Stimulated activated CD4-positive, alpha-beta T cell treated with anti-CD3 and anti-CD28 coated beads, Interleukin-4, amount 100 ng/mL, for 4 hours (primary cell): ENCODE results near the gene SUSD3.

Experiments
- DNase-seq, 2 experiments: peaks; one replicate each; pipeline ENCODE4 v3.0.0-alpha.2; 2020

SUSD3 gene

DNA sequence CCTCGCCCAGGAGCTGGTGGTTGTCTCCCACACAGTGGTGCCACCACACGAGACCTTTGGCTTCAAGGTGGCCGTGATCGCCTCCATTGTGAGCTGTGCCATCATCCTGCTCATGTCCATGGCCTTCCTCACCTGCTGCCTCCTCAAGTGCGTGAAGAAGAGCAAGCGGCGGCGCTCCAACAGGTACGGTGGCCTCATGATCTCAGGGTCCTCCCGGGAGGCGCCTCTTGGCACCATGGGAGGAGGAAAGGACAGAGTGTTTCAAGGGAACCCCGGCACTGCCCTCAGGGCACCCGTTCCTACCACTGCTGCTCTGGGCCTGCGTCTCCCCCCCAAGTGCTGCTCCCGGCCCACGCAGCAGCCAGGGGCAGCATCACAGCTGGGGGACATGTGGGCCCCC, 19.3 kb downstream of the SUSD3 start:
- DNase-seq, result no peak

DNA sequence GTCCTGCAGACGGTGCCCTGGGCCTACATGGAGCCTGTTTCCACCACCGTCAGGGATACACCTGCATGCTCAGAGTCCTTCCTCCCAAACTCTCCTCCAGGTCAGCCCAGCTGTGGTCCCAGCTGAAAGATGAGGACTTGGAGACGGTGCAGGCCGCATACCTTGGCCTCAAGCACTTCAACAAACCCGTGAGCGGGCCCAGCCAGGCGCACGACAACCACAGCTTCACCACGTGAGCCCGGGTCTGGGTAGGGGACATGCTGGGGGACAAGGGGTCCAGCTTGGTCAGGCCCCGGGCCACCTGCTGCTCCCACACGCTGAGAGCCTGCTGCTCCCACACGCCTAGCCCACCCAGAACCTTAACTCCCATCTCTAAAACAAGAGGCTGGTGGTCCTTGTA, 20.9 kb downstream of the SUSD3 start:
- DNase-seq, result no peak

DNA sequence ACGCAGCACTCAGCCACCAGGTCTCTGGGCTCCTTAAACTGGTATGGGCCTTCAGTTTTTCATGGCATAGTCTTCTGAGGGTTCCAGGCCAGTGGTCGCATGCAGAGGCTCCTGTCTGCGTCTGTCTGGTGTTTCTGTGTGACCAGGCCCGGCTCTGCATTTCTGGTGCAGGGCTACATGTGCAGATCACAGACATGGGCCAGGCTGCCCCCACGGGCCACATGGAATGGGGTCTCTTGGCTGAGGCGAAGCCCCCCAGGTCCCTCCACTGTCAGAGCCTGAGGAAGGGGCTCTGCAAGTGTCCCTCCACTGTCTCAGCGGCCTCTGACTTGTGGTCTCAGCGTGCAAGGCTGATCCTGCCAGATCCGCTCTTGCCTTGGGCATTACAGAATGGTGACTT, 21.9 kb downstream of the SUSD3 start:
- no peak for DNase-seq

DNA sequence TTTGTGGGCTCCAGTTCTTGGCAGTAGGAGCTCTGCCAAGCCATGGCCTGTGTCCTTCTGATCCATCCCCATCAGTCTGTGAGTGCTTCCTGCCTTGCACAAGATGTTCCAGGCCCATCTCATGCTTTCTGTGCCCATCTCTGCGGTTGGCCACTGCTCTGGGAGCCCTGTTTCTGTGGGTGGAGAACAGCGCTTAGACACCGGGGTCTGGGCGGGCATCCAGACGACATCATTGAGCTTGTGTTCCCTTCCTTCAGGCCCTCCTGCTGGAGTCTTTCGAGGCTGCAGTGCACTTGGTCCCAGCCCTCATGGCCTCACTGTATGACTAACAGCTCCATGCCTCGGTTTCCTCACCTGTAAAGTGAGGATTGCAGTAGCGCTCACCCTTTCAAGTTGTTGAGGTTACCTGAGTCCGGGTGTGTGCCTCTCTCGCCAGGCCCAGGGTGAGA, 22.6 kb downstream of the SUSD3 start:
- no peak for DNase-seq

DNA sequence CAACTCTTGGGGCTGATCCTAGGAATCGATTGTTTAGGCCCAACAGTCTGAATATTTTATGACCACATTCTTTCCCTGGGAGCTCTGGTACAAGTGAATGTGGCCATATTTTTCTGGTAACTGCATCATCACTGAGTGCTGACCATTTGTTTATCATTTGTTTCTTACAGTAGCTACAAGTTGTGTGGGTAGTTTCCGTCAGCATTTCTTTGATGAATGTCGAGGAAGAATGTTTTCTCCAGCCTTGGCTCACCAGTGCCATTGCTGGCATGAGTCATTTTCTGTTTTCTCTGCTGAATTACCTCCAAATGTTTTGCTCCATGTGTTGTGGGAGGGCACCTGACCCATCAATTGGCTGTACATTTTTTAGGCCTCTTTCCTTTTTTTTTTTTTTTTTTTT, 23.4 kb downstream of the SUSD3 start:
- no peak for DNase-seq

DNA sequence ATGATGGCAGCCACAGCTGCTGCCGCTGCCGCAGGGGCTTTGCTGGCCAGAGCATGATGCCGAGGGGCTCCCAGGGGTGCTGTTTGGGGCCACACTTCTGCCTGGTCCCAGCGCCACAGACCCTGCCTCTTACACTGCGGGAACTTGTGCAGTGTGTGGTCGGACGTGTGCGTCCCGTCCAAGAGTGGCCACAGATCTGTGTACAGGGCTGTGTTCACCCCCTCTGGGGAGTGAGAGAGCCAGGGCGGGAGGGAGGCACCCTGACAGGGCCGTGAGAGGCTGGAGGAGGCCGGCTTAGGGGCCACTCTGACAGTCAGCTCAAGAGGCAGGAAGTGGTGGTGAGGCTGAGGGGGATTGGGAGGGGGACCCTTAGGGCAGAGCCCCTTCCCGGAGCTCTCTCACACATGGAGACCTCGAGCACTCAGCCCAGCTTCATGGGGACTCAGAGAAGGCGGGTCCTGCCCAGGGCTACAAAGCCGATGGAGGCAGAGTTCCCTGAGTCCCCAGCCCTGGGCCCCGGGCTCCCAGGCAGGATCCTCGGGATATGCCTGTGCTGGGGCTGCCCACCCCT, 24.4 kb downstream of the SUSD3 start:
- DNase-seq, result no peak

DNA sequence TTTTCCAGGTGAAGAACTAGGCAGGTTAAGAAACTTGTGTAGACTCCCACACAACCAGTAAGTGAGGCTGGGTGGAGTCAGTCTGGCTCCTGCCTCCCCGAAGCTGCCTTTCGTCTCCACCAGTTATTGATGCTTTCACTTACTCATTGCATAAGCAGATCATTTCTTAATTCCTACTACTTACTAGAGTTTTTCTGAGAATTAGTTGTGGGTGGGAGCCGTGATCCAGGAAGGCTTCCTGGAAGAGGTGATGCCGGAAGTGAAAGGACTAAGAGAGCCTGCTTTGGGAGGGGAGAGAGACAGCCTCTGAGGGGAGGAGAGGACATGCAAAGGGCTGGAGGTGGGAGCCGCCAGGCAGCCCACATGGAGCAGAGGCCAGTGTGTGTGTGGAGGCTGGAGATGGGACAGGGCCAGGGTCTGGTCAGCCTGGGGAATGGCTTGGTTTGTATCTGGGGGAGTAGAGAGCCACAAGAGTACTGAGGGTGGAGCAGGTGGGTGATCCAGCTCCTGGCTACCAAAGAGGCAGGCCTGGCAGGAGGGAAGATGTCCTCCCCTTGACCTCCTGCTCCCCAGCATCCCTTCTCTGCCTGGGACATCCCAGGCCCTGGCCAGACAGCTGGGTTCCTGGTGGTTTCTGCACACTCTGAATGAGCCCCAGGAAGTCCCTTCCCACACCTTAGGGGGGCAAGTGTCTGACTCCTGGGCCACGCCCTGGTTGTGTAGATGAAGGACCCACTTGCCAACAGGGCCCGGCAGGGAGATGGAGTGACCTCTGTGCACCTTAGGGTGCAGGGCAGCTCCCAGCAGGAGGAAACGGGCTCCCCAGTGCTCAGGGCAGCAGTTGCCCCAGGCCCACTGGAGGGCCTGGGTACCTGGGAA, 25.3 kb downstream of the SUSD3 start:
- no peak for DNase-seq

DNA sequence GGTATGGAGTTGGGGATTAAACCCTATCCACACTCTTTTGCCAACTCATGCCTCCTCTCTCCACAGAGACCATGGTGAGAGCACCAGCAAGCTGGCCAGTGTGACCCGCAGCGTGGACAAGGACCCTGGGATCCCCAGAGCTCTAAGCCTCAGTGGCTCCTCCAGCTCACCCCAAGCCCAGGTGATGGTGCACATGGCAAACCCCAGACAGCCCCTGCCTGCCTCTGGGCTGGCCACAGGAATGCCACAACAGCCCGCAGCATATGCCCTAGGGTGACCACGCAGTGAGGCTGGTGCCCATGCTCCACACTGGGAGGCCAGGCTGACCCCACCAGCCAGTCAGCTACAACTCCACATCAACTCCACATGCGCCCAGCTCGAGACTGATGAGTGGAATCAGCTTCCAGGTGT, 26.0 kb downstream of the SUSD3 start:
- no peak for DNase-seq

DNA sequence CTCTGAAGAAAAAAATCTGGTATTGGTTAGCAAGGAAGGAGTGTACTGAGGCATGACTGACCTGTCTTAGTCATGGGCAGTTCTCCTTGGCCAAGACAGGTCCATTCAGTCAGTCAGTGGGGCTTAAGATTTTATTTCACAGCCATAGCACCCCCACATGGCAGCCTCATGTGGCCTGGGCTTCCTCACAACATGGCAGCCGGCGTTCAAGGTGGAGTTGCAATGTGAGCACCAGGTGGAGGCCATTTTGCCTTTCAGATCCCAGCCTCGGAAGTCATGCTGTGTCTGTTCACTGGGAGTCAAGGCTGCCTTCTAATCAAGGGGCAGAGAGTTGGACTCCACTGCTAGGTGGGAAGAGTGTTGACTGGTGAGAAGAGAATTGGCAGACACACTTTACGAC, 27.2 kb downstream of the SUSD3 start:
- DNase-seq, result no peak

DNA sequence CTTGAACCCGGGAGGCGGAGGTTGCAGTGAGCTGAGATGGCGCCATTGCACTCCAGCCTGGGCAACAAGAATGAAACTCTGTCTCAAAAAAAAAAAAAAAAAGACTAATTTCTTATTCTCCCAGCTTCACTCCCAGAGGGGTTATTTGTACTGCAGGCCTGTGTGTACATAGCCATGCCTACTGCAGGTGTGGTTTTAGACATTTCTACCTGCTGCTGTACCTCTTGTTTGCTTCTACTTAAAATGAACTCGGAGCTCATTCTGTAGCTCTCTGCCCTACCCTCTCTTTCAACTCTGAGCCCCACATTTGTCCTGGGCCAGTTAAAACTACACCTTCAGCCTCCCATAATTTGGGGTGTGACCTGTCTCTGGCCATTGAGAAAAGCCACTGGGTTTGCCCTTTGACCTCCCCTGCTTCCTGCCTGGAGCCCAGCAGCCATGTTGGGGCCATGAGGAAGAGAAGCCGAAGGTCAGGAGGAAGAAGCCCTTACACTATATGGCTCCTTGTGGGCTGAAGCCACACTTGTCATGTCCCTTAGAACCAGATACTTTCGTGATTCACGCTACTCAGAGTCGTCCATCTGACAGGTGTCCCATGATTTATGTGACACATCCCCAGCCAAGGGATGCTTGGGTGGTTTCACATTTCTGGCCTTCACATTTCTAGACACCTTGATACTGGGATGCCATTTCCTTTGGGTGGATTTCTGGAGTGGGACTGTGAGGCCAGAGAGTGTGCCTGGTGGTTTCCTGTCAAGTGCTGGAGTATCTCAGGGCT, 28.1 kb downstream of the SUSD3 start:
- DNase-seq, result no peak

DNA sequence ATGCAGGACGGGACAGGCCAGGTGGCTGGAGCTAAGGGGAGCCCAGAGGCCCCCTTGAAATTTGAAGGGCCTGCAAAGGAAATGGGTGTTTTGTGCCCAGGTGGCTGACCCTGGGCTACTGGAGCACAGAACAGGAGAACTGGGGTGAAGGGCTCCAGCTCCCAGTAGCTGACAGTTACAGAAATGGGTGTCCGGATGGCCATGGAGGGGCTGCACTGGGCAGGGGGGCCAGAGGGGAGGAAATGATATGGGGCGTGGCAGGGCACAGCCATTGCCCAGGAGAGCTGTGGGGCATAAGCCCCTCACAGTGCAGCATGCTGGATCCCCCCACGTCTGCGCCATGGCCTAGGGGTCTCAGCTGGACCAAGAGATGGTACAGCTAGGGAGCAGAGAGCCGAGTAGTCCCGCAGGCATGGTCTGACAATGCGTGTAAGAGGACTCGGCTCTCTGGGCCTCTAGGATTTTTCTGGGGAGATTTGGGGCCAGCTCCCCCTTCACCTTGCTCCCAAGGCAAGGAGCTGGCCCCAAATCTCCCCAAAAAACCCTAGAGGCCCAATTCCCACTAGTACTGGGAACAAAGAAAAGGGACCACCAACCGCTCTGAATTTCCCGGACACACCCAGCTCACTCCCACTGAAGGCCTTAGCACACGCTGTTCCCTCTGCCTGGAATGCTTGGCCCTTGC, 29.6 kb downstream of the SUSD3 start:
- no peak for DNase-seq

DNA sequence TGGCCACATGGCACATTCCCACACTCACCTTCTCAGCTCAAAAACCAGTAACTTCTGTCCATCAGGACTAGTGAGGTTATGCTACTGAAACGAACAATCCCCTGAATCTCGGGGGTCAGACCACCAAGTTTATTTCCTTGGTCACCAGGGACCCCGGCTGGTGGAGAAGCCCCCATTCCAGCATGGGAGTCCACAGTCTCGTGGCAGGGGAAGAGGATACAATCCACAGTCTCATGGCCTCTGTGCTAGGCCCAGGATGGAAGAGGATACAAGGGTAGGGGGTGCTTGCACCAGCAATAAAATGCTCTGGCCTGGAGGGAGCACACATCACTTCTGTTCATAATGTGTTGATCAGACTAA, 30.1 kb downstream of the SUSD3 start:
- DNase-seq, result no peak

DNA sequence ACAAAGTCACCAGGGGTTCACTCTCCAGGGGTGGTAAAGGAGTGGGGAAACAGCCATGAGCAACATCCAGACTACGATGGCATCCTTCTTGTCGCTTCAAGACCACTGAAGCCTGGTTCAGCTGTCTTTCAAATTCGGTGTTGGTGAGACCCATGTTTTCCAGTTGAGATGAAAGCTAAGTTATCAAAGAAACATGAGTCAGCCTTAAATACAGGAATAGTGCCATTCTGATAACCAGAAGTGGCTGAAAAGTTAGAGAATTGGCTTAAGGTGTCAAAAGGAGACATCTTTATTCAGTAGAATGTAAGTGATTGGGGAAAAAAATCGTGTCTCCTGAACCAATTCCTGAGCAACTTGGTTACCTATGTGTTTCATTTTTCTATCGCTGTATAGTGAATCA, 30.5 kb downstream of the SUSD3 start:
- DNase-seq, result no peak

DNA sequence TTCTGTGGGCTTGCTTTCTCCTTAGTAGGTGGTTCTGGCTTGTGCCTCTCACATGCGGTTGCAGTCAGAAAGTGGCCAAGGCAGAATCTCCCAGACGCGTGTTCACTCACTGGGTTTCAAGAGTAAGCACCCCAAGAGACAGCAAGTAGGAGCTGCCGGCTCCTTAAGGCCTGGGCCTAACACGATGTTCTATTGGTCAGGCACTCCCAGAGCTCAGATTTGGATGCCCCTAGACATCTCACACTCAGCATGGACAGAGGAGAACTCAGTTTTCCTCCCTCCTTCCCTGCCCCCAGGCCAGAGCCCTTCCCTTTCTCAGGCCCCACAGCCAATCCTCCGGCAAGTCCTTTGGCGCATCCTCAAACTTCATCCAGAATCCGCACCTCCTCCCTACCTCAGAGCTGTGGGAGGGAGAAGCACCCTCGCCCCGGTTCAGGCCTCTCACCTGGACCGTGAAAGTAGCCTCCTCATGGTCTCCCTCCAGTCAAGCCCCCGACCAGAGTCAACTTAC, 31.0 kb downstream of the SUSD3 start:
- DNase-seq, result no peak

DNA sequence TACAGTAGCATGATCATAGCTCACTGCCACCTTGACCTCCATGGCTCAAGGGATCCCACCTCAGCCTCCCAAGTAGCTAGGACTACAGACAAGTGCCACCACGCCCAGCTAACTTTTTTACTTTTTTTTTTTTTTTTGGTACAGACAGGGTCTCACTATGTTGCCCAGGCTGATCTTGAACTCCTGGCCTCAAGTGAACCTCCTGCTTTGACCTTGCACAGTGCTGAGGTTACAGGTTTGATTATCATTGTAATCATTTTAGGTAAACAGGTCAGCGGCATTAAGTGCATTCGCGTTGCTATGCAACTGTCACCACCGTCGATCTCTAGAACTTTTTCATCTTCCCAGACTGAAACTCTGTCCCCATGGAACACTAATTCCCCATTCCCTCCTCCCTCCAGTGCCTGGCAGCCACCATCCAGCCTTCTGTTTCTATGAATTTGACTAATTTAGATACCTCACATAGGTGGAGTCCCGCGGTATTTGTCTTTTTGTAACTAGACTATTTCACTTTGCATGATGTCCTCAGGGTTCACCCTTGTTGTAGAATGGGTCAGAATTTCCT, 31.7 kb downstream of the SUSD3 start:
- no peak for DNase-seq

DNA sequence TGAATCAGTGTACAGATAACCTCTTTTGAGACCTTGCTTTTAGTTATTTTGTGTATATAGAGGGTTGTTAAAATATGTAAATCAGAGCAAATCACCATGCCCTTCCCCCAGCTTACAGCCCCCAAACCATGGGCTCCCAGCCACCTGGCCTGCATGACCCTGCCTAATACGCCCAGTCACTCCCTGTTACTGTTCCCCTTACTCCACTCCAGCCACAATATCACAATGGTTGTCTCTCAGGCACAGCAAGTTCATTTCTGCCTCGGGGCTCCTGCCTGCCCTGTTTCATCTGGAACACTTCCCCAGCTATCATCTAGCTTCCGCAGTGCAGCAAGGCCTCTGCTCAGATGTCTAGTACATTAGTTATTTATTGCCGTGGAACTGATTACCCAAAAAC, 32.6 kb downstream of the SUSD3 start:
- no peak for DNase-seq

DNA sequence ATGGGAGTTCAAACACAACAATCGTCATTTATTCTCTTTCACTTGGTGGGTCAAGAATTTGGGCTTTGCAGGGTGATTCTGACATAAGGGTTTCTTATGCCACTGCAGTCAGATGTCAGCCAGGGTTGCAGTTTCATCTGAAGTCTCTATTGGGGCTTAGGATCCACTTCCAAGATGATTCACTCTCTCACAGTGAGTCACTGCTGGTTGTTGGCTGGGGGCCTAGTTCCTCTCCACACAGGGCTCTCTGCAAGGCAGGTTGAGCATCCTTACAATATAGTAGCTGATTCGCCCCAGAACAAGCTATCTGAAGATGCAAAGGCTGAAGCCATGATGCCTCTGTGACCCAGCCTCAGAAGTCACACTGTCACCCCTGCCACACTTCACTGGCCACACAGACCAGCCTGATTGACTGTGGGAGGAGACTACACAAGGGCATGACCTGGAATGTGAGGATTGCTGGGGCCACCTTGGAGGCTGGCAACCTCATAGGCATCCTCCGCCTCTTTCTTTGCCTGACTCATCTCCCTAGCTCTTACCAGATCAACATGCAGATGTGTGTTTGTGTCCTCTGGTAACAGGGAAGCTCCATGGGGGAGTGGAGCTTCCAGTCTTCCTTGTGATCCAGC, 33.1 kb downstream of the SUSD3 start:
- peak; percentile 49 to 70 for DNase-seq

DNA sequence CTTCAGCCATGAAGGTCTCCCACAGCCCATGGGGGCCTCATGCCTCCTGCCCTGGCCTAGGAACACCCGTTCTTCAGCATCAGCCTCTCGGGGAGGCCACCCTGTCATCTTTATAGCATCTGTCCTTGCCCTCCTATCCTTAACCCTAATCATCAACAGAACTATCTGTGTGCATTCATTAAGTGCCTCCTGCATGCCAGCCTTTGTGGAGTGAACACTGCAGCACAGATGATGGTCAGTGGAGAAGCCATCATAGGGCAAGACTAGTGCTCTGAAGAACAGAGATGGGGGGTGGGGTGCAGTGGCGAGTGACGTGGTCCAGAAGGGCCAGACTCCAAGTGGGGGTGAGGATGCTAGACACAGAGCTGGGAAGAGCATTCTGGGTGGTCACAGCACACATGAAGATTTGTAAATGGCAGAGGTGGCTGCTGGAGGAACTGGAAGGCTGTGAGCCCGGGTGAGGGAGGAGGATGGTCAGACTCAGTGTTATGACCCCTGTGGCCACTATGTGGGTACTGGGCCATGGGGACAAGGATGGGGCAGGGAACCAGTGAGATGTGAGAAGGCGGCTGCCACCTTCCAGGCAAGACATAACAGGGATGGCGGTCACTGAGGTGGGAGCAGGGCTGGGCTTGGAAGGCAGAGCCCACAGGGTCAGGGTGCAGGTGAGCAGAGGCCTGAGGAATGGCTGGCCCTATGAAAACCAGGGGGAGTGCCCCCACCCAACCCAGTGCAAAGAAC, 33.9 kb downstream of the SUSD3 start:
- DNase-seq, result no peak

DNA sequence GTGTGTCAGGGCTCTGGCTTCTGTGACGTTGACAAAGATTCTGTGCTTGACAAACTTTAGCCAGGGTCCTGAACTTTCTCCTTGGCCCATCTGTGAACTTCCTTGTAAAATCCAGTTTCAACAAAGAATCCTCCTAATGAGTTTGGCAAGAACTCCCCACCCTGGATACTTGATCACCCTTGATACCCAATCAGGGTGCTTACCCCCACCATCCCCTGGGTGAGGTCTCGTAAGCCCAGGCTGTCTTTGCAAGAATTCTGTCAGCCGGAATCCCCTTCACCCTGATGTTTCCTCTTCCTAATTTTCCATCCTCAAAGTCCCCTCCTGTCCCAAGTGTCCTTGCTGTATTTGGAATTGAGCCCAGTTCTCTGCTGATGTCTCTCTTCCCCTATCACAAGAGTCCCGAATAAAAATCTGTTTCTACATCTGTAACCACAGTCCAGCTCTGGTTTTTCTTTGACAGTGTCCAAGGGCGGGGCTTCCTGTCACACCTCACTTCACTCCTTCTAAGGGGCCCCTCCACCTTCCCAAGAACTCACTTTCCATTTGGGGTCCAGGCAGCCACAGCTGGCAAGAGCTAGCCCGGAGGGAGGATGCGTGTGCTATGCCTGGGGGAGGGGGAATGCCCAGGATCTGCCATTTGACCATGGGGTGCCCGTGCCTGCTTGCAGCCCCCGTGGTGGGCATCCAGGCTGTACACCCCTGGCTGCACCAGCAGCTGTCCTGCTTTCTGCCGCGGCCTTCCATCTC, 34.8 kb downstream of the SUSD3 start:
- DNase-seq, result no peak

DNA sequence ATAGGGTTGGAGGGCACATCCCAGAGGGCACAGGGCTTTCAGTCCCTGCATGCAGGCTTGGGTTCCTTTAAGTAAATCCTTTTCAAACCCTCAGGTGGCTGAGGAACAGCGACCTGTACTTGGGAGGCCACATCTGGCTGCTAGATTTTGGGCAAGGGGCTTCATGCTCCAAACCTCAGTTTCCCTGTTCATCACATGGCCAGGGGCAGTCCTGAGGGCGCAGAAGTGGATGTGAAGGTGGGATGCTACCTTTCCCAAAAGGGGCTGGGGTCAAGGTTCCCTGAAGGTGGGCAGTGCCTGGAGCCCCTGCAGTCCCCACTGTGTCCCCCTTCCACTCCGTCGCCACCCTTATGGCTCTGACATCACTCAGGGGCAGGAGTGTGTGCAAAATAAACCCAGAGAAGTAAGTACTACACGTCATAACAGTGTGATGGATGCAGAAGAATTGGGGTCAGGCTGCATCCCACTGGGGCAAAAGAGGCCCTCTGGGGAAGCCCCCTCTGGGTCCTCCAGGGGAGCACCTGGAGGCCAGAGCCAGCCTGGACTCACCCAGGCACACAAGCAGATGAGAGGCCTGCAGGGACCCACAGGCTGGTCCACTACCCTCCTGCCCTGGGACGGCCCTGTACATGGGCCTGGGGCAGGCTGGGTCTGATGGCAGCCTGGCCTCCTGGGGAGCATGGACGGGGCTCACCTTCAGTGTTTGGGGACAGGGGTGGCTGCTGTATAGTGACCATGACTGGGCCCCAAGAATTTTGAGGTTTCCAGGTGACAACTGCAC, 35.6 kb downstream of the SUSD3 start:
- no peak for DNase-seq
